ENCODE results near the gene ARAP1. TPM values are rescaled to one million over a fixed set of nuclear protein-coding genes. Genes with fewer than 3 reads are reported as not detected.

Gene ARAP1
- total RNA-seq, 1 experiment from 2014 or later: 73.6 TPM

DNA sequence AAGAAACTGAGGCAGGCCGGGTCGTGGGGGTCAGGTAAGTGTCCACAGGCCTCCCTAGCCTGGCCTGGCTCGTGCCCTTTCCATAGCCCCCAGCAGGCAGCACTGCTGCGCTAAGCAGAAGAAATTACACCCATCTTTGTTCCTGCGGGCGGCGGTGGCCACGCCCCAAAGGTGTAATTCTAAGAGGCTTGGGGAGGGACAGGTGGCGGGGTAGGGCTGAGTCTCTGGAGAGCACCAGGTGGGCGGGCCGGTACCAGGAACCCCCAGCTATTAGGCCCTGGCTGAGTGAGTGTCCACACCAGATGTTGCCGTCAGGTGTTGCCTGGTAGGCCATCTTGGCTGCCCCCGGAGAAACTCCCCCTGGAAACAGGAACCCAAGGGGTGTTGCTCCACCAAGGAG, 12.3 kb upstream of the ARAP1 start:
- TF ChIP-seq TCF7L2 (IDR thresholded peaks at IDR 0.05; ENCODE audit: low read depth, low read length): 0 out of 2 replicates have a peak, but pooled peaks have one; percentile 3
- TF ChIP-seq POLR2AphosphoS5 (IDR thresholded peaks at IDR 0.05; ENCODE audit: low read depth, low read length): no peak
- DNase-seq (ENCODE audit: low read depth, low spot score) (no peak), ATAC-seq (no peak)
- no peaks in the 10 kb centered on the region for H3K27me3 ChIP-seq (ENCODE audit: control insufficient read depth, insufficient read depth, low read length)
- BruUV-seq (replicated peaks): no TSS peak
- ChIA-PET CTCF (no interaction called here), POLR2A (no interaction called here)
- no peak overlapping the region for H3K27ac ChIP-seq (ENCODE audit: low read length)
- in situ Hi-C loops (cut with HindIII; ENCODE audit: low pct_unique_long_range_greater_than_20kb, low sequenced_read_pairs) (no loop called here), intact Hi-C loops (cut with micrococcal nuclease; ENCODE audit: unreplicated experiment) (no loop called here)
- no peaks in the 10 kb centered on the region for H3K4me1 ChIP-seq (ENCODE audit: control insufficient read depth, insufficient read depth, low read length)
- H3K36me3 ChIP-seq (ENCODE audit: control insufficient read depth, insufficient read depth, low read length): no peaks in the 10 kb centered on the region
- no peak overlapping the region for H3K4me3 ChIP-seq (ENCODE audit: low read depth in 2 of 2, low read length in 2 of 2)
- no peaks in the 10 kb centered on the region for H3K9me3 ChIP-seq (ENCODE audit: control insufficient read depth, insufficient read depth, low read depth, low read length)

DNA sequence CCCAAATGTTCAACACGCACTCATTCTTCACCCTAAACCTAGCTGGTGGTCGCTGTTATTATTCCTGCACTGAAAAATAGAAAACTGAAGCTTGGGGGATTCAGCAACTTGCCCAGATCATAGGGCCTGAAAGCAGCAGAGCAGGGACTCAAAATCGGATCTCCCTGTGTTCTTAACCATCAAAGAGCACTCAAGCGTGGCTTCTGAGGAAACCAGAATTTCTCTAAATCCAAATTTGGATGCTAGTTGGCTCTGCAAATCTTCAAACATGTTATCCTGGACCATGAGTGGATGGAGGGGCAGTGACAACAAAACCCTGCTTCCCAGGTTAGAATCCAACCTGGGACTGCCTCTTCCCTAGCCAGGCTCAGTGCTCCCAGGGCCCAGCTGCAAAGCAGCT, 11.6 kb upstream of the ARAP1 start:
- intact Hi-C loops (cut with micrococcal nuclease; ENCODE audit: unreplicated experiment): no loop called here
- no peaks in the 10 kb centered on the region for H3K4me1 ChIP-seq (ENCODE audit: control insufficient read depth, insufficient read depth, low read length)
- no TSS peak for BruUV-seq (replicated peaks)
- H3K9me3 ChIP-seq (ENCODE audit: control insufficient read depth, insufficient read depth, low read depth, low read length): no peaks in the 10 kb centered on the region
- H3K4me3 ChIP-seq (ENCODE audit: low read depth in 2 of 2, low read length in 2 of 2): no peak overlapping the region
- no peak for DNase-seq (ENCODE audit: low read depth, low spot score)
- no peaks in the 10 kb centered on the region for H3K36me3 ChIP-seq (ENCODE audit: control insufficient read depth, insufficient read depth, low read length)
- ATAC-seq: no peak
- in situ Hi-C loops (cut with HindIII; ENCODE audit: low pct_unique_long_range_greater_than_20kb, low sequenced_read_pairs): no loop called here
- TF ChIP-seq SIN3A (IDR thresholded peaks at IDR 0.05; ENCODE audit: borderline replicate concordance, insufficient read depth, low read depth, low read length): no peak
- TF ChIP-seq, protein P1, sequence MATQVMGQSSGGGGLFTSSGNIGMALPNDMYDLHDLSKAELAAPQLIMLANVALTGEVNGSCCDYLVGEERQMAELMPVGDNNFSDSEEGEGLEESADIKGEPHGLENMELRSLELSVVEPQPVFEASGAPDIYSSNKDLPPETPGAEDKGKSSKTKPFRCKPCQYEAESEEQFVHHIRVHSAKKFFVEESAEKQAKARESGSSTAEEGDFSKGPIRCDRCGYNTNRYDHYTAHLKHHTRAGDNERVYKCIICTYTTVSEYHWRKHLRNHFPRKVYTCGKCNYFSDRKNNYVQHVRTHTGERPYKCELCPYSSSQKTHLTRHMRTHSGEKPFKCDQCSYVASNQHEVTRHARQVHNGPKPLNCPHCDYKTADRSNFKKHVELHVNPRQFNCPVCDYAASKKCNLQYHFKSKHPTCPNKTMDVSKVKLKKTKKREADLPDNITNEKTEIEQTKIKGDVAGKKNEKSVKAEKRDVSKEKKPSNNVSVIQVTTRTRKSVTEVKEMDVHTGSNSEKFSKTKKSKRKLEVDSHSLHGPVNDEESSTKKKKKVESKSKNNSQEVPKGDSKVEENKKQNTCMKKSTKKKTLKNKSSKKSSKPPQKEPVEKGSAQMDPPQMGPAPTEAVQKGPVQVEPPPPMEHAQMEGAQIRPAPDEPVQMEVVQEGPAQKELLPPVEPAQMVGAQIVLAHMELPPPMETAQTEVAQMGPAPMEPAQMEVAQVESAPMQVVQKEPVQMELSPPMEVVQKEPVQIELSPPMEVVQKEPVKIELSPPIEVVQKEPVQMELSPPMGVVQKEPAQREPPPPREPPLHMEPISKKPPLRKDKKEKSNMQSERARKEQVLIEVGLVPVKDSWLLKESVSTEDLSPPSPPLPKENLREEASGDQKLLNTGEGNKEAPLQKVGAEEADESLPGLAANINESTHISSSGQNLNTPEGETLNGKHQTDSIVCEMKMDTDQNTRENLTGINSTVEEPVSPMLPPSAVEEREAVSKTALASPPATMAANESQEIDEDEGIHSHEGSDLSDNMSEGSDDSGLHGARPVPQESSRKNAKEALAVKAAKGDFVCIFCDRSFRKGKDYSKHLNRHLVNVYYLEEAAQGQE (IDR thresholded peaks at IDR 0.05; ENCODE audit: insufficient read depth in 1 of 2, low read depth in 2 of 2, low read length in 1 of 2): no peak
- TF ChIP-seq, protein P2, sequence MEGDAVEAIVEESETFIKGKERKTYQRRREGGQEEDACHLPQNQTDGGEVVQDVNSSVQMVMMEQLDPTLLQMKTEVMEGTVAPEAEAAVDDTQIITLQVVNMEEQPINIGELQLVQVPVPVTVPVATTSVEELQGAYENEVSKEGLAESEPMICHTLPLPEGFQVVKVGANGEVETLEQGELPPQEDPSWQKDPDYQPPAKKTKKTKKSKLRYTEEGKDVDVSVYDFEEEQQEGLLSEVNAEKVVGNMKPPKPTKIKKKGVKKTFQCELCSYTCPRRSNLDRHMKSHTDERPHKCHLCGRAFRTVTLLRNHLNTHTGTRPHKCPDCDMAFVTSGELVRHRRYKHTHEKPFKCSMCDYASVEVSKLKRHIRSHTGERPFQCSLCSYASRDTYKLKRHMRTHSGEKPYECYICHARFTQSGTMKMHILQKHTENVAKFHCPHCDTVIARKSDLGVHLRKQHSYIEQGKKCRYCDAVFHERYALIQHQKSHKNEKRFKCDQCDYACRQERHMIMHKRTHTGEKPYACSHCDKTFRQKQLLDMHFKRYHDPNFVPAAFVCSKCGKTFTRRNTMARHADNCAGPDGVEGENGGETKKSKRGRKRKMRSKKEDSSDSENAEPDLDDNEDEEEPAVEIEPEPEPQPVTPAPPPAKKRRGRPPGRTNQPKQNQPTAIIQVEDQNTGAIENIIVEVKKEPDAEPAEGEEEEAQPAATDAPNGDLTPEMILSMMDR (IDR thresholded peaks at IDR 0.05): no peak
- no peak for TF ChIP-seq POLR2AphosphoS5 (IDR thresholded peaks at IDR 0.05; ENCODE audit: low read depth, low read length)
- no peak for TF ChIP-seq TCF7L2 (IDR thresholded peaks at IDR 0.05; ENCODE audit: low read depth, low read length)
- POLR2A ChIA-PET: interaction anchor here (0.5 to 0.6 kb wide), 2 partner anchors 48 to 161 kb away, joined by 3 to 8 read pairs; no protein-coding TSS in a partner anchor
- no peak overlapping the region for H3K27ac ChIP-seq (ENCODE audit: low read length)
- CTCF ChIA-PET: no interaction called here
- H3K27me3 ChIP-seq (ENCODE audit: control insufficient read depth, insufficient read depth, low read length): no peaks in the 10 kb centered on the region

DNA sequence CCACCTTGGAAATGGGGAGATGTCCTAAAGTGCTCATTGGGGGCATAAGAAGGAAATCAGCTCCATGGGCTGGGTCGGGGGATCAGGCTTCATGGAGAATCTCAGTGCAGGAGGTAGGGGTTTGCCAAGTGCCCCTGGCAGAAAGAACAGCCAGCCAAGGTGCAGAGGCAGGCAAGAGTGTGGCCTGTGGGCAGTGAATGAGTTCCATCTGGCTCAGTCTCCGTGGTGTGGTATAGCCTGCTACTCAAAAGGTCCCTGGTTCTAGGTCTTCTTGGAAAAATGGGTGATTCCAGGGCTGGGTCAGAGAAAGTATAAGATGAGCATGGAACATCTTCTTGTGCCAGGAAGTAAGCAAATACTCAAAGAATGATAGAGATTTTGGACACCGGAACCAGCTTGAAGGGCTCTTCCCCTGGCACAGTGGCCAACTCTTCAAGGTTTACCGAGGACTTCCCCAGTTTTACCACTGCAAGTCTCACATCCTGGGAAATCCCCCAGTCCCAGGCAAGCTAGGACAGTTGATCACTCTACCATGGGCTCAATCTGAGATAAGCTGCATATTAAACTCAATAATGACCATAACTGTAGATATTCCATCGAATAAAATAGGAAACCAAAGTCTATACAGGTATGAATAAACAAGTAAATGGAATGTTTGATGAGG, 10.6 kb upstream of the ARAP1 start:
- no TSS peak for BruUV-seq (replicated peaks)
- TF ChIP-seq SIN3A (IDR thresholded peaks at IDR 0.05; ENCODE audit: borderline replicate concordance, insufficient read depth, low read depth, low read length) (no peak), TCF7L2 (IDR thresholded peaks at IDR 0.05; ENCODE audit: low read depth, low read length) (no peak), POLR2AphosphoS5 (IDR thresholded peaks at IDR 0.05; ENCODE audit: low read depth, low read length) (no peak)
- TF ChIP-seq, protein P2 (IDR thresholded peaks at IDR 0.05): no peak
- TF ChIP-seq, protein P1 (IDR thresholded peaks at IDR 0.05; ENCODE audit: insufficient read depth in 1 of 2, low read depth in 2 of 2, low read length in 1 of 2): no peak
- Histone ChIP-seq H3K4me3 (ENCODE audit: low read depth in 2 of 2, low read length in 2 of 2) (no peak overlapping the region), H3K27ac (ENCODE audit: low read length) (no peak overlapping the region), H3K36me3 (ENCODE audit: control insufficient read depth, insufficient read depth, low read length) (no peaks in the 10 kb centered on the region), H3K27me3 (ENCODE audit: control insufficient read depth, insufficient read depth, low read length) (no peaks in the 10 kb centered on the region), H3K9me3 (ENCODE audit: control insufficient read depth, insufficient read depth, low read depth, low read length) (no peaks in the 10 kb centered on the region), H3K4me1 (ENCODE audit: control insufficient read depth, insufficient read depth, low read length) (no peaks in the 10 kb centered on the region)
- in situ Hi-C loops (cut with HindIII; ENCODE audit: low pct_unique_long_range_greater_than_20kb, low sequenced_read_pairs) (no loop called here), intact Hi-C loops (cut with micrococcal nuclease; ENCODE audit: unreplicated experiment) (no loop called here)
- ChIA-PET POLR2A (no interaction called here), CTCF (no interaction called here)
- DNase-seq (ENCODE audit: low read depth, low spot score) (no peak), ATAC-seq (no peak)

Data from Panc1 (cell line).